Mononuclear cell (primary cell): ENCODE results near the gene CXADR. TPM values are rescaled to one million over a fixed set of nuclear protein-coding genes. Genes with fewer than 3 reads are reported as not detected.
"Not testable (repeated sequence)": the region's sequence is repeated elsewhere in the genome, so short reads cannot be mapped to it uniquely, and the experiment has no call there.

Experiments used
- H3K27me3 ChIP-seq: 2 replicates; pipeline ENCODE4 v1.6.0; 2011; ENCODE audit warnings: low read length, control low read depth; ENCODE audit not compliant: insufficient read depth
- H3K4me1 ChIP-seq: 2 replicates; pipeline ENCODE4 v1.5.1; 2011; ENCODE audit warnings: mild to moderate bottlenecking, low read length, control low read depth; ENCODE audit not compliant: insufficient read depth
- H3K4me3 ChIP-seq: 2 replicates; pipeline ENCODE4 v1.5.1; 2011; ENCODE audit warnings: mild to moderate bottlenecking, low read length, moderate library complexity
- H3K9me3 ChIP-seq: 2 replicates; pipeline ENCODE4 v1.5.1; 2011; ENCODE audit warnings: low read depth, mild to moderate bottlenecking, control low read depth, low read length
- total RNA-seq: library from RNA; depleted of rRNA; stranded (reverse); fragments of >200 nt; gene quantifications from one replicate; pipeline ENCODE4 v1.2.3, GENCODE V29; 2012

The CXADR gene
- total RNA-seq, 1 donor: 0.42 TPM

DNA sequence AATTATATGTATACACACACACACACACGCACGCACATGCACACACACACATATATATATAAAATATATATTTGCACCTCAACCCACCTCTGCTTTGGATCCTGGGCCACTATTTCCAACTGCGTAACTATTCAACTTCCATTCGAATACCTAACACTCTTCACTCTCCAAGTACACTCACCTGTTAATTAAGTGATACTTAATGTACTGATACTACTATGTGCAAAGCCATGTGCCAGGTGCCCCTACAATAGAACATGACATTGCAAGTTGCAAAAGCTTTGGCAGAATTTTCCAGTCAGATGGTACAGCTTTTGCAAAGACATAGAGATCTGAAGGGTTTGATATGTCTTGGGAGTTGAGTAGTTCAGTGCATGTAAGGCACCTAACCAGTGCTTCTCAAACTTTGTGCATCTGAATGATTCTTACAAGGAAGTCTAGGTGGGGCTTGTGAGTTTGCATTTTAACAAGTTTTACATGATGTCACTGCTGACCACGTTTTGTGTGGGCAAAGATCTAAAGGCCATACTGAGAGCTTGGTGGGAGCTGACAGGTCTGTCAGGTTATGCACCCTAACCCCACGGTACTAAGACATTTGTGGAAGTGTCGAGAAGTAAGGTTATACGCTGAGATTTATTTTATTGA is 7.2 kb downstream of the CXADR start:
- H3K9me3 ChIP-seq: no peaks in the 10 kb centered on the region
- H3K27me3 ChIP-seq: peaks cover 17% of the 10 kb centered on the region
- no peak overlapping the region for H3K4me3 ChIP-seq
- no peaks in the 10 kb centered on the region for H3K4me1 ChIP-seq

DNA sequence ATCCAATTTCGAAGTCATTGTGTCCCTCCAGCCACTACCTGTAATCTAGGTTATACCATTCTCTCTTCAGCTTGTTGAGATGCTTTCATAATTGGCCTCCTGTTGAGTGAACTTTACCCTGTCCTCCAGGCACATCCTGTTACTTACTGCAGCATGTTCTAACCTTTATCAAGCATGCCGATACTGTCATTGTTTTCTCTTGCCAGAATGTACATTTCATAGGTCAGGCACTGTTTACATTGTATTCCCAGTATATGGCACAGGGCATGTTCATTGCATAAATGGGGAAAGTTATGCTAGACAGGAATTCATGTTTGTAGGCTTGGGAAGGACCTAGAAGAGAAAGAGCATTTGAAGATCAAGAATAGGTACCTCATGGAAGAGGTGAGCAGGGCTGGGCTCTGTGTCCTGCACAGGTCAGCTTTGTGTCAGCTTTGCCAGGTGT is 10.2 kb downstream of the CXADR start:
- peaks cover 3% of the 10 kb centered on the region for H3K27me3 ChIP-seq
- no peaks in the 10 kb centered on the region for H3K9me3 ChIP-seq
- no peak overlapping the region for H3K4me3 ChIP-seq
- H3K4me1 ChIP-seq: no peaks in the 10 kb centered on the region

DNA sequence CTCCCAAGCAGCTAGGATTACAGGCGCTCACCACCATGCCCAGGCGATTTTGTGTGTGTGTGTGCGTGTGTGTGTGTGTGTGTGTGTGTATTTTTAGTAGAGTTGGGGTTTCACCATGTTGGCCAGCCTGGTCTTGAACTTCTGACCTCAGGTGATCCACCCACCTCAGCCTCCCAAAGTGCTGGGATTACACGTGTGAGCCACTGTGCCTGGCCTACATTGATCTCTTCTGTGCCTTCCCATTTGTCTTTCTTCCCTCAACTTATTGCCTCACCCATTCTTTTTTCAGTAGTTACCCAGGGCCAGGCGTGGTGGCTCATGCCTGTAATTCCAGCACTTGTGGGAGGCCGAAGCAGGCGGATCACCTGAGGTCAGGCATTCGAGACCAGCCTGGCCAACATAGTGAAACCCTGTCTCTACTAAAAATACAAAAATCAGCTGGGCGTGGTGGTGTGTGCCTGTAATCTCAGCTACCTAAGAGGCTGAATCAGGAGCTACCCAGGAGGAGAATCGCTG is 11.2 kb downstream of the CXADR start:
- not testable (repeated sequence) for H3K9me3 ChIP-seq, H3K4me1 ChIP-seq, H3K4me3 ChIP-seq, H3K27me3 ChIP-seq

DNA sequence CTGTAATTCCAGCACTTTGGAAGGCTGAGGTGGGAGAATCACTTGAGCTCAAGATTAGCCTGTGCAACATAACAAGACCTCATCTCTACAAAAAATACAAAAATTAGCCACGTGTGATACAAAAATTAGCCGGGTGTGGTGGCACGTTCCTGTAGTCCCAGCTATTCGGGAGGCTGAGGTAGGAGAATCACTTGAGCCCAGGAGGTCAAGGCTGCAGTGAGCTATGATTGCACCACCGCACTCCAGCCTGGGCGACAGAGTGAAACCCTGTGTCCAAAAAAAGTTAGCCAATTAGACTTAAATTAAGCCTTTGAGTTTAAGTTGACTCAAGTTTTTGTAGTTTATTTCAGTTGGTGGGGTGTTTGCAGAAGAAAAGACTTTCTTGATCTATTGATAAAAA is 11.8 kb downstream of the CXADR start:
- H3K4me3 ChIP-seq: no peak overlapping the region
- H3K4me1 ChIP-seq: no peaks in the 10 kb centered on the region
- H3K9me3 ChIP-seq: no peaks in the 10 kb centered on the region
- H3K27me3 ChIP-seq: no peaks in the 10 kb centered on the region

DNA sequence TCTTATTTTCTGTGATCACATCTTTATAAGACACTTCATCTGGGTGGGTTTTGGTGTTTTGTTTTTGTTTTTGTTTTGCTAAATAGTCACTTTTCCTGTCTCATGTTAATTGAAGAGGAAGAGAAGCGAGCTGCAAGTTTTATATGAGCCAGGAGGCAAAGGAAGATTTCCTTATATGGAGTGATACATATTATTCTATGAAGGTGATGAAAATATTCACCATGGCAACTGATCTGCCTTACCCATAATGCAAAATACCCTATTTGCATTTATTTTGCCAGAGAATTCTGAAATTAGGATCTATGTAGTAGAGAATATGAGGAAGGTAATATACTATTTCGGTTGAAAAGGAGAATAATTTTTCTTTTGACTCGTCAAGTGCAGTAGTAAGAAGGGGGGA is 13.9 kb downstream of the CXADR start:
- no peaks in the 10 kb centered on the region for H3K4me1 ChIP-seq
- H3K4me3 ChIP-seq: no peak overlapping the region
- H3K27me3 ChIP-seq: no peaks in the 10 kb centered on the region
- H3K9me3 ChIP-seq: no peaks in the 10 kb centered on the region

DNA sequence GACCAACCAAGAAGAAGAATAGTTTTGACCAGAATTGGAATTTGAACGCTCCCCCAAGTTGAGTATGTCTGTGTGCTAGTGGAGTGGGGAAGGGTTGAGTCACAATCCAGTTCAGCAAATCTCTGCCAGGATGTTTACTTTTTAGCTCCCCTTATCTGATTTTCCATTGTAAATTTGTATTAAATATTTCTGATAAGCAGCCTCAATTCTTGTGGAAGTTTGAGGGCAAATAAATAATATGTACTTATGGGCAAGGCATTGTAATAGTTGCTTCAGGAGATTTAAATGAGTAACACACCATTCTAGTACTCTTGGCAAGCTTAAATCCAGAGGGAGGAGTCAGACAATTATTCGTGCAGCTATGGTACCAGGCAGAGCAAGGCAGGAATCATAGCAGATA is 14.4 kb downstream of the CXADR start:
- Histone ChIP-seq H3K9me3 (no peaks in the 10 kb centered on the region), H3K4me1 (no peaks in the 10 kb centered on the region), H3K27me3 (no peaks in the 10 kb centered on the region), H3K4me3 (no peak overlapping the region)

DNA sequence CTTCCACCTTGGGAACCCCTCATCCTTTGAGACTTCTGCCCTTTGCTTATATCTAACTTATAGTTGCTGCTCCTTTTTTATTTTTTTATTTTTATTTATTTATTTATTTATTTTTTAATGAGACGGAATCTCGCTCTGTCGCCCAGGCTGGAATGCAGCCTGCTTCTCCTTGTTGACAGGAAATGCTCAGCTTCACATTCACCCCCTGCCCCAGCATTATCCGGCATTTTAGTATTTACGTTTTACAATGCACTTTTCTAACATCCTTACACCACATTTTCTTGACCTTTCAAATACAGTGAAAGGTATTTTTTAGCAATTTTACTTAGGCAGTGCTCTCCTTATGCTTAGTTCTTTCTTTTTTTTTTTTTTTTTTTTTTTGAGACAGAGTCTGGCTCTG is 14.9 kb downstream of the CXADR start:
- H3K27me3 ChIP-seq: no peaks in the 10 kb centered on the region
- H3K9me3 ChIP-seq: no peaks in the 10 kb centered on the region
- no peak overlapping the region for H3K4me3 ChIP-seq
- H3K4me1 ChIP-seq: no peaks in the 10 kb centered on the region

DNA sequence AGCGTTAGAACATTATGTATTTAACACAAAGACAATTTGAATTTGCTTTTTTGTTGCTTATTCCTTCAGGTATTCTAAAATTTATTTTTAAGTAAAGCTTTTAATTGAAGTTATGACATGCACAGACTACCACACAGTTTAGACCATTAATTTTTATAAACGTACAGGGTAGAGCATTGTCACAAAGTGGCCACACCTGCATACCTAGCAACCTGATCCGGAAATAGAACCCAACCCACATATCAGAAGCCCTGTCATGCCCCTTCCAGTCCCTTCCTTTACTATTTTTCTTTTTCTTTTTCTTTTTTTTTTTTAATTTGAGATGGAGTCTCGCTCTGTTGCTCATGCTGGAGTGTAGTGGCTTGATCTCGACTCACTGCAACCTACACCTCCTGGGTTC is 16.8 kb downstream of the CXADR start:
- Histone ChIP-seq H3K4me3 (no peak overlapping the region), H3K4me1 (no peaks in the 10 kb centered on the region)

DNA sequence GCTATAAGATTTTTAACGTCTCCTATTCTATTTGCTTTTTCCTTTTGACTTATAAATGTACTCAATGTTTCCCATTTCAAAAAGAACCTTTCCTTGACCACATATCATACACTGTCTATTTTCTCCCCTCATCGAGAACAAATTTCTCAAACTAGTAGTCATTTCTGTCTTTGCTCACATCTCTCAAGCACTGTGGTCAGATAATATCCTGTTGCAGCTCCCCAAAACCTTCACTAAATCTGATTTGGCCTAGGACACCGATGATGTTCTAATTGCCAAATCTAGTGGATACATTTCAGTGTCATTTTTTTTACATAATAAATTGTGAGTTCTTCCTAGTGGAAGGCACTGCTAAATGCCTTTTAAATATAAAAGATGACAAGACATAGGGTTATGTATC is 19.4 kb downstream of the CXADR start:
- H3K4me1 ChIP-seq: no peaks in the 10 kb centered on the region
- no peaks in the 10 kb centered on the region for H3K27me3 ChIP-seq
- H3K4me3 ChIP-seq: no peak overlapping the region
- no peaks in the 10 kb centered on the region for H3K9me3 ChIP-seq

More for the DNA sequence above, 16.8 kb downstream of the CXADR start:
- Histone ChIP-seq H3K27me3 (no peaks in the 10 kb centered on the region), H3K9me3 (no peaks in the 10 kb centered on the region)

DNA sequence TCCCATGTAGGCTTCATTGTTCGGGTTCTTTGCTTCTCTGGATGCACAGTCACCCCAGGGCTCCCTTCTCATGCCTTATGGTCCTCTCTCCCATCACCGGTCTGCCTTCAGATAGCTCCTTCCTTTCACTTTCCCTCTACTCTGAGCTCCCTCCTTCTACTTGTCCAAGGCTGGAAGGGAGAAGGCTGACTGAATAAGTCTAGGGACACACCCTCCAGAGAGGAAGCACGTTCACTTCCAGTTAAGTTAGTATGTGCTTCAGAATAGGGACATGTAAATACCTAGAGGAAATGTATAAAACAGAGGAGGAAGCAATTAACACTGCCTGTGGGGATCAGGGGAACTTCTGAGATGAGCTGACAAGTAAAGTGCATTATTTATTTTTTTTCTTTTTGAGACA is 23.5 kb downstream of the CXADR start:
- Histone ChIP-seq H3K27me3 (no peaks in the 10 kb centered on the region), H3K4me1 (peaks cover 13% of the 10 kb centered on the region), H3K4me3 (no peak overlapping the region)

DNA sequence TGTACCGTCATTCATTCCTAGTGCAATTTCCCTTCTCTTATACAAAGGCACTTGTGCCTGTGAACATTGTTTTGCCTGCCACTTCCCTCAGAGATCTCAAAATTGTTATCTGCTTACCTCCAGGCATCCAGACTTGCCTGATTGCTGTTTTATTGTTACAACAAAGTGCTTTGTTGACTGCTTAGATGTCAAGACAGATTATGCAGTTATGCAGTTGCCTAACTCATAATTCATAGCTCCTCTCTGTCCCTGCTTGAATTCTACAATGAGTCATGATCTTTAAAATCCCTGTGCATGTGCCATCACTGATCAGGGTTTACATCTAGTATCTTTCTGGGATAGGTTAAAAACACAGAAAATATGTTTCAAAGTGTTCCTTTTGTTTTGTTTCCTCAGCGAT is 24.5 kb downstream of the CXADR start:
- no peaks in the 10 kb centered on the region for H3K9me3 ChIP-seq
- H3K4me3 ChIP-seq: no peak overlapping the region
- H3K27me3 ChIP-seq: no peaks in the 10 kb centered on the region
- peaks cover 13% of the 10 kb centered on the region for H3K4me1 ChIP-seq

More for the DNA sequence above, 23.5 kb downstream of the CXADR start:
- H3K9me3 ChIP-seq: no peaks in the 10 kb centered on the region

DNA sequence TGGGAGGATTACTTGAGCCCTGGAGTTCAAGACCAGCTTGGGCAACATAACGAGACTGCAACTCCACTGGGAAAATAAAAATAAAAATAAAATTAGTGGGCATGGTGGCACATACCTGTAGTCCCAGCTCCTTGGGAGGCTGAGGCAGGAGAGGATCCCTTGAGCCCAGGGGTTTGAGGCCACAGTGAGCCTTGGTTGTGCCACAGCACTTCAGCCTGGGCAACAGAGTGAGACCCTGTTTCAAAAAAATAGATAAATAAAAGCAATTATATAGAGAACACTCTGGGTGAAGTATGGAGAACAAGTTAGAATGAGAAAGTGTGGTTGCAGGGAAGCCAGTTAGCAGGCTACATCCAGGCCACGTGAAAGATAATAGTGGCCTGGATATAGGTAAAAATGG is 25.7 kb downstream of the CXADR start:
- H3K4me3 ChIP-seq: no peak overlapping the region
- peaks cover 13% of the 10 kb centered on the region for H3K4me1 ChIP-seq
- no peaks in the 10 kb centered on the region for H3K27me3 ChIP-seq
- H3K9me3 ChIP-seq: no peaks in the 10 kb centered on the region

DNA sequence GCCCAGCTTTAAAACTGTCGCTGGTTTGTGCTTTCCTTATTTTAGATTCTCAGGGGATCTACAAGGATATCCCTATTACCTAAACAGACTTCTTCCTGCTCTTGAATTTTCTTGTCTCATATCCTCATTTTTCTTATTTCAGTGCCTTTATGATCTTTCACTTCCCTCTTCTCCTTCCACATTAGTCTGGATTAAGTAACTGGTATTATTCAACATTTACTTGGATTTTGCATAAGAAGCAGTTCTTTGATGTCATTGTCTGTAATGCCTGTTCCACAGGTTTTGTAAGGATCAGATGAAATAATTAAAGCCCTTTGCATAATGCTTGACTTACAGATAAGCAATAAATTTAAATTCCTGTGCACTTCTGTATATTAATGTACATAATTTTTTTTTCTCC is 26.5 kb downstream of the CXADR start:
- Histone ChIP-seq H3K4me3 (no peak overlapping the region), H3K27me3 (no peaks in the 10 kb centered on the region), H3K9me3 (no peaks in the 10 kb centered on the region), H3K4me1 (peaks cover 13% of the 10 kb centered on the region)

DNA sequence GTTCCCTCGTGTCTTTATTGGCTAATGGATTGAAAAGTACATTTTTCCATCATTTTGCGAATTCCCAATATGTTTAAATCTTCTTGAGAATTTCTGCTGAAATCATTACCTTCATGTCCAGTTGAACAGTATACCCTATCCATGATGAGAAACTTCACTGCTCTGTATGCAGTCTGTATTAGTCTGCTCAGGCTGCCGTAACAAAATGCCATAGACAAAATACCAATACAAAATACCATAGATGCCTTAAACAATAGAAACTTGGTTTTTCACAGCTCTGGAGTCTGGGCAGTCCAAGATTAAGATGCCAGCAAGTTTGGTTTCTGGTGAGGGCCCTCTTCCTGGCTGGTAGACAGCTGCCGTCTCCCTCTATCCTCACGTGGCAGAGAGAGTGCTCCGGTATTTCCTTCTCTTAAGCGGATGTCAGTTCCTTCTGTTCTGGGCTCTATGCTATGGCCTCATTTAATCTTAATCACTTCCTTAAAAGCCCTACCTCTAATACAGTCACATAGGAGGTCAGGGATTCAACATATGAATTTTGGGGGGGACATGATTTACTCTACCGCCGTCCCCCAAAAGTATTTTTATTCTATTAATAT is 27.0 kb downstream of the CXADR start:
- Histone ChIP-seq H3K27me3 (no peaks in the 10 kb centered on the region), H3K9me3 (no peaks in the 10 kb centered on the region), H3K4me3 (no peak overlapping the region), H3K4me1 (peaks cover 13% of the 10 kb centered on the region)

DNA sequence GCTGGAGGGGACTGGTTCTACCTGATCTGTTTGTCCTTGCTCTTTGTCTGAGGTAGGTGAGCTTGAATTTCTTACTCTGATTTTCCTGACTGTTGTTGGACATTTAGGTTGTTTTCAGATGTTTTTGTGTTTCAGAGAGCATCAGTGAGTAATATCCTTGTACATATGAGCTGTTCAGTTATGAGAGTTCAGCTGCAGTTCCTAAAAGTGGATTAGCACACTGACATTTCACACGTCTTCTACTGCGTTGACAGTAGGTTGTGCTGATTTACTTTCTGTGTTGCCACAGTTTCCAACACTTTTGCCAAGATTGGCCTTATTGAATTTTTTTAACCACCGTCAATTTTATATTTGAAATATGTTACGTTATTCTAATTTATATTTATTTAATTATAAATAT is 27.7 kb downstream of the CXADR start:
- H3K9me3 ChIP-seq: no peaks in the 10 kb centered on the region

More for the DNA sequence above, 27.7 kb downstream of the CXADR start:
- Histone ChIP-seq H3K27me3 (no peaks in the 10 kb centered on the region), H3K4me3 (no peak overlapping the region), H3K4me1 (peaks cover 13% of the 10 kb centered on the region)
